ENCODE data around the gene NHLRC3.
"Not testable (repeated sequence)": the region's sequence is repeated elsewhere in the genome, so short reads cannot be mapped to it uniquely, and the experiment has no call there.

Gene NHLRC3, protein sequence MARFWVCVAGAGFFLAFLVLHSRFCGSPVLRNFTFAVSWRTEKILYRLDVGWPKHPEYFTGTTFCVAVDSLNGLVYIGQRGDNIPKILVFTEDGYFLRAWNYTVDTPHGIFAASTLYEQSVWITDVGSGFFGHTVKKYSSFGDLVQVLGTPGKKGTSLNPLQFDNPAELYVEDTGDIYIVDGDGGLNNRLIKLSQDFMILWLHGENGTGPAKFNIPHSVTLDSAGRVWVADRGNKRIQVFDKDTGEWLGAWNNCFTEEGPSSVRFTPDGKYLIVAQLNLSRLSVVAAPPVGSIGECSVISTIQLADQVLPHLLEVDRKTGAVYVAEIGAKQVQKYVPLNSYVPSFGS

DNA sequence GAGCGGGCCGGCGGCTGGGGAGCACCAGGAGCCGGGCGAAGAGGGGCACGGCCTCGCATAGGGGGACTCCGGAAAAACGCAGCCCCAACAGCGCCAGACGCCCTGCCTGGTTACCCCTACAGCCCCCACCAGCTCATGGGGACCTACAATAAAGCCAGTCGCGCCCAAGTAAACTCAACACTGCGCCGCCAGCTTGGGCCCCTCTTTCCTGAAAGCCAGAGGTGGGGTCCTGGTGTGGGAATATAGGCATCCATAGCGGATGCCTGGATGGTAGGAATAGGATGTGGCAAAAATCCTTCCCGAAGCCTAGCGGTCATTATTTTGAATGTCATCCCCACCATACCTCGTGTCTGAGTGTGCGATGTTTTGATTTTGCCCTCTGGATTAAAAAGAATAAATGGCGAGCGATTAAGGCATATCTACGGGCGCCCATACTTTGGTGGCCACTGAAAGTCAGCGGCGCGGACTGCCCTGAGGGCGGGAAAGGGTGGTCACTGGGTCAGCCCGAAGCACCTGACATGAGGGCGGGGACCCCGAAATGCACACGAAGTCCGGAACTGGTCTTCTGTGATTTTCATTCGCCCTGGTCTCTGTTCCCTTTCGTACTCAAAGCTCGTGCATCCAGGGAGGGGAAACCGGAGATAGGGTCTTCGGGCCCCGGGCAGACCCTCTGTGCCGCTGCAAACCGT, at the start of gene NHLRC3, which contains the start of gene PROSER1:
Gene NHLRC3 (plus strand): TSS at position 577 of the 689 bp plus-strand sequence. CDS start 184 bp downstream, outside the sequence.
Gene PROSER1 (minus strand): TSS at position 210 of the 689 bp plus-strand sequence. CDS start 847 bp downstream, outside the sequence.
- DNase-seq: peak; percentile 88

DNA sequence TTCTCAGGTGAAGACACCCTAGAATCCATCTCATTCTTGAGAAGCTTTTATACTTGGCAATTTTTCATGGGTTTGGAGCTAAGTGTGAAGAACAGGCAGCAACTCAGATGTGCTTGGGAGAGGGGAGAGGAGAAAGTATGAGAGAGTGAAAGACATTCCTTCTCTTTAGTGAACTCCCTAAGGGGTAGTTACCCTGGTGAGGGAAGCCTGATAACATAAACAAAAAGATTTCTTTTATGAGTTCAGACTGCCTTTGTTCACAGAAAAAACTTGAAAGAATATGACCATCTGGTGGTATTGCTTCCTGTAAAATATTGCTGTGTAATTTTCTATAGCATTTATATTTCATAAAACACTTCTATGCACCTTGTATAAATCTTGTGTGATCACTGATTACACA, 47.6 kb upstream of the NHLRC3 start, which contains the start of gene STOML3:
Gene STOML3 (minus strand): TSS at position 139 of the 400 bp plus-strand sequence. CDS start 110 bp downstream, at position 29.
- DNase-seq: no peak

DNA sequence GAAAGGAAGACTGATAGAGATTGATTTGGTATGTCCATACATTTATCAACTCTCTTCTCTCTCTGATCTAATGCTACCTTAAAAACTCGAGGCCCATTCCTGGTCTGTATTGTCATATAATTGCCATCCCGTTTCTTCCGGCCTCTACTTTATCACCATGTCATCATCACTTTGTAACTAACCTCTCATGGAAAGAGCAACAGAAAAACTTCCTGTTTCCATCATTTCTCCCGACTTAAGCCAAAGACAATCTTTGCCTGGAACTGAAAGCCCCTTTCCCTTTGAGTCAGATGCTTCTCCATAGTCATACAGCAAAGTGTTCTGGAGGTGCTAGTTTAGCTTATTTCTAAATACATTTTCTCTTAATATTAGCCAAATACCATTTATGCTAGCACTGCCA, 44.9 kb upstream of the NHLRC3 start:
- DNase-seq: no peak

DNA sequence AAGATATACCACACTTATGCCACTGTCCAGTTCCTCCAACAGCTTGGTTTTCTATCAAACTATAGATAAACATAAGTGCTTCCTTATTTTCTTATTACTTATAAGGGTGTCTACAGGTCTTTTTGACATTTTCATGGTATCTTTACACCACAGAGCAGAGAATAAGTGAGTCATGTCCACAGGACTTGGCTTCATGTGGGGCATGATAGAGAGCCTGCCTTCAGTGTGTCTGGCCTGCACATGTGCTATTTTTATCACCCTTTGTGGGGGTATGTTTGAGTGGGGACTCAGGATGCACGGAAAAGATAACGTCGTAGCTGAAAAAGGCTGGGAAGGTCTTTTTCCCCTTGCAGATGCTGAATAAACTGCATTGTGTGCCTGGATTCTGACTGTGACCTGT, 39.5 kb upstream of the NHLRC3 start:
- DNase-seq: no peak

DNA sequence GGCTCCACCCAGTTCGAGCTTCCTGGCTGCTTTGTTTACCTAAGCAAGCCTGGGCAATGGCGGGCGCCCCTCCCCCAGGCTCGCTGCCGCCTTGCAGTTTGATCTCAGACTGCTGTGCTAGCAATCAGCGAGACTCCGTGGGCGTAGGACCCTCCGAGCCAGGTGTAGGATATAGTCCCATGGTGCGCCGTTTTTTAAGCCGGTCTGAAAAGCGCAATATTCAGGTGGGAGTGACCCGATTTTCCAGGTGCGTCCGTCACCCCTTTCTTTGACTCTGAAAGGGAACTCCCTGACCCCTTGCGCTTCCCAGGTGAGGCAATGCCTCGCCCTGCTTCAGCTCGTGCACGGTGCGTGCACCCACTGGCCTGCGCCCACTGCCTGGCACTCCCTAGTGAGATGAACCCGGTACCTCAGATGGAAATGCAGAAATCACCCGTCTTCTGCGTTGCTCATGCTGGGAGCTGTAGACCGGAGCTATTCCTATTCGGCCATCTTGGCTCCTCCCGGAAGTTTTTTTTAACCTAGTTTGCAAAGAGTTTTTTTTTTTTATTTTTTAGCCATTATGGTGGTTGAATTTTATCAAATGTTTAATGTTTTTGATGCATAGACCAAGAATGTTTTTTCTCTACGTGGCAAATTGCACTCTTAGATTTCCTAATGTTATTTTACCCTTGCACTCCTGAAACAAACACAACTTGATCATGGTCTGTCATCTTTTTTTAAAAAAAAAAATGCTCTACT, 31.7 kb upstream of the NHLRC3 start:
- DNase-seq: not testable (repeated sequence)

DNA sequence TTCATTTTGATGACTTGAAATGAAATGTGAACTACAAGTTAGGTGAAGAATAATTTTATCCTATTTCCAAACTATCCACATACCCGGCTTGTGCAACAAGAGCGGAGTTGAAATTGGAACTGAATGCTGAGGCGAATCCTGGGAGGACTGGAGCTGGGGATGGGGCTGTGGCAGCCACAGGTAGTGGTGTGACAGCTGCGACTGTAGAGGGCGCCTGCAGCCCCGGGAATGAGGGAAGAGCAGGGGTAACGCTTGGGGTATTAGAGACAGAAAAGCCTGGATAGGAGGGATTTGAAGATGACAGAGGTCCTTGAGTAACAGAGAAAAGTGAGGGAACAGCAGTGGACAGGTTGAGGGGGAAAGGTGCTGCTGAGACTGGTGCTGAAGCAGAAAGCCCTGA, 25.6 kb upstream of the NHLRC3 start:
- DNase-seq: no peak

DNA sequence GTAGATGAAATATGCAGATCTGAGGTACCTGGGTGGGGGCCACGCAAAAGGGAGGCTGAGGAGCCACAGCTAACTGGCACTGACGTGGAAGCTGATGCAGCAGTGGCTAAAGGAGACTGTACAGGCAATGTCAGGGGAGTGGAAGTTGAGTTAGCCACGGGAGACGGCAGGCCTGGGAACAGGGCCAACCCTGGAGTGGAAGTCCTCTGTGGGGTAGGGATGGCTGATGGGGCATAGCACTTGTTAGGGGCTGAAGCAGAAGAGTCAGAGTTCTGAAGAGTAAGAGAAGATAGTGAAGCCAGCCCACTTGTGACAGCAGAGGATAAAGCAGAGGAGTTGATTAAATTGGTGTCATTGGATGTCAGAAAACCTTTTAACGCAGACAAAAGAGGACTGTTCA, 24.8 kb upstream of the NHLRC3 start:
- DNase-seq: no peak

DNA sequence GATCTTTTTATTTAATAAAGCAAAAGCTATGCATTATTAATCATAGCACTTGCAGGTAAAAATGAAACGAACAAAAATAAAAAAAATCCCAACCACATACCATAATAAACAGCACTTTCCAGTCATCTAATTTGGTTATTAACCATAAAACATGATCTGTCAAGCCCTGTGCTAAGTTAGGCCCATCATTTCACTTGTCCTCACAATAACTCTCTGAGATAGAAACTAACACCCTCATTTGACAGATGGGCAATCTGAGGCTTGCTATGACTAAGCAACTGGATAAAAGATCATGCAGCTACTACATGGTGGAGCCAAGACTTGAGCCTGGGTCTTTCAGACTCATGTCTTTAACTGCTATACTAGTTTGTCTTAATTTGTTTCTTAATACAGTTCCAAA, 22.2 kb upstream of the NHLRC3 start:
- peak; percentile 35 for DNase-seq

DNA sequence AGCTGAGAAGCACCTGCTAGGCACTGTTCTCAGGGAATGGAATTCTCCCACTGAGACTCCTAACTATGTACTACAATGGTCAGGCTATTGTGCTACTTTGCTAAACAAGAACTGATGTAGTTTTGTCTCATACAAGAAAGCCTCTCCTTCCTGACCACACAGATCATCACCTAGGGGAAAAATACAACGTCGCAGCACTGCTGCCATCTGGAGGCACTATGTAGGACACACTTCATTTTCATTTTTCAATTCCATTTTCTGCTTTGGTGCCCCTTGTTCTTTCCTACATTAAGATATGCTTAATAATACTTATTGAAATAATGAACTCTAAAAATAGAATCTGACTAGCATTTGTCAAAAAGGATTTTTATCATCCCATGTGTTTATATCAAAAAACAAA, 21.5 kb upstream of the NHLRC3 start:
- DNase-seq: peak; percentile 27

DNA sequence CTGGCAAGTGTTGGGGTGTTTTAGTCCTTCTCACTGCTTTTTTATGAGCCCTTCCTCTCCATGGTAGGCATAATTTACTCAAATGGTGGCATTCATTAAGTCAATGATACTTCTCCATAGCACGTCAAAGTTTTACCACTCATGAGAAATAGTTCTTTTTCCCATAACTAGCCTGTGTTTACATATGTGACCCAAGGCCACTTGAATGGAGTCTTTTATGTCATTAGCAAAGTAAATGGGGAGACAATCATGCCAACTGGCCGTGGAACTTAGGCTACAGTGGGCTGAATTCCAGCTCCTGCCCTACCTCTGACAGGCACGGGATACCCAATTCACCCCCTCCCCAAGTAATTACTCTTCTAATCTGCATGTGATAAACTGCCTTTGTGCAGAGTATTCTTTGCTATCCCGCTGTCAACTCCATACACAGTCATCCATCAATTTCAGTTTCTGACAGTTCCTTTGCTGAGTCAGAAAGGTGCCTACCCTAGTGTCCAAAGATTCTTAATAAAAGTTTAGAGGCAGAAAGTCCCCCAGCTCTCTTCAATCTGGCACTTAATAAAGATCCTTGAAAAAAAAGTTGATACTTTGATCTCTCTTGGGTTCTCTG, 17.3 kb upstream of the NHLRC3 start:
- DNase-seq: no peak

DNA sequence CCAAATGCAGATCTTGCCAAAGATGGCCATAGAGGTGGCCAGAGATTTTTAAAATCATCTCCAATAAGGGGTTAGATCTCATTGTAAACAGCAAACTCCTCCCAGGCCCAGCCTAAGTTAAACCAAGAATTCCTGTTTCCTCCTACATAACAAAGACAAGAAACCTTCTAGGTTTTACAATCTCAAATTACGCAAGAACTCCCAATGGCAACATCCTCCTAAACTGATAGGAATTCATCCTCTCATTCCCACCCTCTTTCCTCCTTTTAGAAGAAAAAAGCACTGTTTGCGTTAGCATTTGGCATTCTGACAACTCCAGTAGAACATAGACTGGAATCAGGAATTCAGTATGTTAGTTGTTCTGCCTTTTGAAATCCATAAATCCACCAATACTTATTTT, 14.9 kb upstream of the NHLRC3 start:
- DNase-seq: no peak

DNA sequence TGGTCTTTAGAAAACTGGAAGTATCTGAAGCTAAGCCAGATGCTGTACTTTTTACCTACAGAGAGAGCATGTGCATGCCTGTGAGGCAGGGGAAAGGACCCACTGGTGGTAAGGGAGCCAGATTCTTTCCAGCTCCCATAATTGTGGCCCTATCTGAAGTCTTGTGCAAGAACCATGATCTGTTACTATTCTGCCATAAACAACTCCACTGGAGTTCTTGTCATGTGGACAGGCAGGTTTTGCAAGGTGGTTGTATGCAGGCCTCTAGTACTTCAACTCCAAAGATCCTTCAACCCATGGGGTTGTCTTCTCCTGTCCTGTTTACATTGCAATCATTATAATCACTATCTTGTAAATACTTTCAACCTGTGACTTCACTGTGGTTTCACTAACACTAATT, 14.5 kb upstream of the NHLRC3 start:
- no peak for DNase-seq

DNA sequence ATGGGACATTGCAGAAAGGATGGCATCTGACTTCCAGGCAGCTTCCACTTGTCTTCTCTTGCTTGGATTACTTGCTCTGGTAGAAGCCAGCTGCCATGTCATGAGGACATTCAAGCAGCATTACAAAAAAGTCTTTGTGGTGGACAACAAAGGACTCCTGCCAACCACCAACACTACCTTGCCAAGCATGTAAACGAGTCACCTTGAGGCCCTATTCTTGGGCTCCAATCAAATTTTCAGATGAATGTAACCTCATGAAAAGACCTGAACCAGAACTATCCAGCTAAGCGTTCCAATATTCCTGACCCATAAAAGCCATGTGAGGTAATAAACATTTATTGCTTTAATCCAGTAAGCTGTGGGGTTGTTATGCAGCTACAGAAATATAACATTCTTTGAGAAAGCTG, 12.8 kb upstream of the NHLRC3 start:
- DNase-seq: no peak

DNA sequence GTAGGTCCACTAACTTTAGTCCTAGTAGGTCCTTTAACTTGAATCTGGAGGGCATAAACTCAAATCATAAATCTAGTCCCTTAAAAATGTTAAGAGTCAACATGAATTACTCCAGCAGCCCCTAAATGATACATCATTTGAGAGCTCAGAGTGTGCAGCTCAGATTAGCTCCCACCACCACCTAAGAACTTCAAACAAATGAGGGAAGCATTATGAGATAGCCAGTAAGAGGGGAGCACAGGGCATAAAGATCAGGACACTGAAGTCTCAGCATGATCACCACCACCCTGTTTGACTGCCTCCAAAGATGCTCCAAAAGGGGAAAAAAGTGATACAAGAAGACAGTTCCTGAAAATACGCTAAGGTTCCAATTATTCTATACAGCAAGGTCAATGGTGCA, 6.1 kb upstream of the NHLRC3 start:
- no peak for DNase-seq

DNA sequence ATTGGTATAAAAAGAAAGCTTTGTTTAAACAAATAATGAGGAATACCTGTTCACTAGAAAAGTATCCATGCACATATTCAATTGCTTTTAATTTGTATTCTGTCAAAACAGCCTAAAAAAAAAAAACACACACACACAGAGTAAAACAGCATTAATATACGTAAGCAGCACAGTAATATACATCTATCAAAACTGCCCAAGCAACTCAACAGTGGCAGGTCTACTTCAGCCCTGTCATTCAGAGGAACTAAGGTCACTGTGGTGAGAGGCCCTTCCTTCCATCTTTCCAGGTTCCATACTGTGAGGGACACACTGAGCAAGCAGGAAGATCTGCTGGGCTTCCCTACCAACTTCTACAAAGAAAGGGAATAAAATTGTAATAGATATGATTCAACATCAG, 4.2 kb upstream of the NHLRC3 start:
- no peak for DNase-seq

DNA sequence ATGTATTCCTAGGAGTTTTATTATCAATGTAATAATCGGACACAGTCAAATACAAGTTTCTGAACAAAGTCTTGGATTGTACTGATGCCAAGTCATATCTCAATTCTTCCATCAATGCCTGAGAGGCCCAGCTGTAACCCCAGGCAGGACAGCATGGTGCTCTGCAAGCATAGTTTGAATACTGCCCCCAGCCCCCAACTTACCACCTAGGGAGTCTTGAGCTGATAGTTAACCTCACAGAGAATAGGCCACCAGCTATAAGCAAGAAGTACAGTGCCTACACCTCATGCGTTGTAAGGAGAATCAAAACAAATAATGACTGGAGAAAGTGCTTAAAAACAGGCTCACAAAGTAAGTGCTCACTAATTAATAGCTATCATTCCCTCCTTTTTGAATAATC, 3.1 kb upstream of the NHLRC3 start:
- DNase-seq: no peak

DNA sequence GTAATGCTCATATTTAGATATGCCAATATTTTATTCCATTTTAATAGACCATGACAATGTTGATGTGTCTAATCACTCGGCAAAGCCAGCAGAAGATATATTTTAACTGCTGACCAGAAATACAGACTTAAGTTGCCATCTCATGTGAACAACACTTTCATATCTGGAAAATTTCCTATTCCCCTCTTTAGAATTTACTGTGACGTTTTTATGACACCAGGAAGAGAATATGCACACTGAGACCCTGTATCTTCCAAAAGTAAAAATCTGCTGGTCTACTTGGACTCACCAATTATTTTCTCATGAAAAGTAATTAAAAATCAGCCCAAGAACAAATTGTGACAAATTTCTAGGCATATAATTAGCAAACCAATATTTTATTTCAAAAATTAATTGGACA, 2.5 kb upstream of the NHLRC3 start:
- no peak for DNase-seq

DNA sequence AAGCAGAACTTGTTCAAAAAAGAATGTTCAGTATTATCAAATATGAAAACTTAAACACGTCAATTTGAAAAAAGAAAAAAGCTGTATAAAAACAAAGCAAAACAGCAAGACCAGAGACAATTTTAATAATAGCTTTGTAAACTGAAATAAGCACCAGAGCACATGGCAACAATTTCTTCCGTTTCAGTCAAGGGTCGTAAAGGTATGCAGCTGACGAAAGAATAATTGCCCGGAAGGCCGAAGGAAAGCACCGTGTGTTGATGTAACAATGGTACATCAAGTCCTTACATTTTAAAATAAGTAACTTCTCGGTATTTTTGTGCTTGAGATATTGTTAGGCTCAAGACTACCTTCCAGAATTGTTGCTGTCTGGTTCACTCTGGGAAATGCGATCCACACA, 2.0 kb upstream of the NHLRC3 start:
- DNase-seq: no peak

DNA sequence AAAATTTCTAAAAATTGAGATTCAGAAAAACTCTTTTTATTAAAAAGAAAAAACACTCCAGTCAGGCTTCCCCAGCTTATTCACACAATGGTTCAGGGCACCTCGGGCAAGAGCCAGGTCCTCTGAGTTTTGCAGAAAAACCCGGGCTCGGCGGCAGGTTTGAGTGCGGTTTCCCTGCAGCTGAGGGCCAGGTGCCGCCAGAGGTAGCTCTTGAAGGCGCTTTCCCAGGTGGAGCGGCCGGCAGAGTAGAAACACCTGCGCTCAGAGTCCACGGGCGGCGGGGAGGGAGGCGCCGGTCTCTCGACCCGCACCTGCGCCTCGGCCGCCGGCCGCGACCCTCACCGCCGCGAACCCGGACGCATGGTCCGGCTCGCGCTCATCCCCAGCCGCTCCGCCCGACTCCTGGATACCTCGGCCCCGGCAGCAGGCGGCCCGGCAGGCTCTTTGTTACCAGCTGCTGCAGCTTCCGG, 811 bp upstream of the NHLRC3 start:
- no peak for DNase-seq

DNA sequence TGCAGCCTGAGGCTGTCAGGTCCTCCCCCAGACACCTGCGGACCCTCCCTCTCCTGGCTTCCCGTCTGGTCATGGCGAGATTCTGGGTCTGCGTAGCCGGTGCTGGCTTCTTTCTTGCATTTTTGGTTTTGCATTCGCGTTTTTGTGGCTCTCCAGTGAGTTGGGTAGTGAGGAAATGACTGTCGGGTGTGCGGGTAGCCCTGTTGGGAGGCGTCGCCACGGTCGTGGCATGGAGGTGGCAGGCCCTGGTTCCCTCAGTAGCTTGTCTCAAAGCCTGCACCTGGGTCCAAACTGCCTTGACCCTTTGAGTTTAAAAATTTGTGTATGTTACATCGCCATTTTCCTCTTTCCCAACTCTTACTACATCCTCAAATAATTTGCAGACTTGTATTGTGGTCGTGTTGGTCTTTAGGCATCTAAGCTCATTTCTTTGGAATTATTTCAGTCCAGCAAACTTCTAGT, 344 bp downstream of the NHLRC3 start:
- no peak for DNase-seq

DNA sequence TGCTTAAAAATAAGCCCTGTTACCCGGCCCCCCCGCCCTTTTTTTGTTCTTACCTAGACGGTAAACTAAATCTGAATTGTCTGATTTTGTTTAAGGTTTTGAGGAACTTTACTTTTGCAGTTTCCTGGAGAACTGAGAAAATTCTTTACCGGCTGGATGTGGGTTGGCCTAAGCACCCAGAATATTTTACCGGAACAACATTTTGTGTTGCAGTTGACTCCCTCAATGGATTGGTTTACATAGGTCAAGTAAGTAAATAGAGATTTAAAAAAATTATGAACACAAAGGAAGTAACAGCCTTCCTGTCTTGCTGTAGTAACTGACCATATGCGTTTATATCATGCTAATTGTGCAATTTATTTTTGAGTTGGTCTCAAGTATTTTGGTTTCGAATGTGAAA, 785 bp downstream of the NHLRC3 start:
- DNase-seq: no peak

DNA sequence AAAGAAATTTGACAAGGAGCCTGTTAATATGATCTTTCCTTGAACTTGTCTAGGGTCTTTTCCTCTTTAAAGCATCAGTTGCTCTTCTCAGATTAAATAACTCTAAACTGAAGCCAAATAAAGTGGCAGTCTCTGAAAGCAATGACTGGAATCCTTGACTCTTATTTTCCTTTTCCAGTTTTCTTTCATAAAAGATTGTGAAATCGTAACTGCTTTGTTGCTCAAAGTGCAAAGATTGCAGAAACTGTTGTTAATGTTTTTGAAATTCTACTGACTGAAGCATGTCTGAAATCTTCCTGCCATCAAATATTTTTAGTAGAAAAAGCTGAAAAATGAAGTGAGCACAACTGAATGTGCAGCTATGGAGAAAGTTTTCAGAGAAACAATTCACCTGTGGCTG, 1.9 kb downstream of the NHLRC3 start:
- no peak for DNase-seq

DNA sequence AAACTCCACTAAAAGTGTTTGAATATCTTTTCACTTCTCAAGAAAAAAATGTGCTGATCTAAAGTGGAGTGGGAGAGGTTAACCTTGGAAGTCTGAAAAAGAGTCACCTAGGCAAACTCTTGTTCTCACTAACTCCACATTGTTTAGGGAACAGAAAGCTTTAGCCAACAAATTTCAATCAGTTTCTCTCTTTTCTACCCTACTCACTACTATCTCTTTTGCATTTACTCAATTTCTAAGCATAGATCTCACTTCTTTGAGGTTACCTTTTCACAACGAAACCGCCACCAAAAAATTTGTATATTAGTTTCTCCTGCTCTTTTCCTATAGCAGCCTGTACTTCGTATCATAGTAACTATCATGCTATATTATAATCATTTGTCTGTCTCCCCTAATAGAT, 6.3 kb downstream of the NHLRC3 start:
- no peak for DNase-seq
